ENCODE results near the gene SLC25A48.

Gene SLC25A48

DNA sequence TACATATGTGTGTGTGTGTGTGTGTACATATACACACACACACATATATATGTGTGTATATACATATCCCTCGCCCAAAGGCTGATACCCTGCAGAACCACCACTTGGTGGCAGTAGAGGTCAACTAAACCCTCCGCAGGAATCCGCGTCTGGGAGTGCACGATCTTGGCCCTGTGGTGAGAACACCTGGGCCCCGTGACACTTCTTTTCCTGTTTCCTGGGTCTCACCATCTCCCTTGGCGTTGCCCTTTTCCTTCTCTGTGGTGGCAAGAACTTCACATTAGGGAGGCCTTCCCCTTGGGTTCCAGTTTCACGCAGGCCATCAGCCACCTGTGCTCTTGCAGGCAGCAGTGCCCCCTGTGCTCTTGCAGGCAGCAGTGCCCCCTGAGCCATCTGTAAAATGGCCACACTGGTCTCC, 53.0 kb downstream of the SLC25A48 start:
- Histone ChIP-seq H3K4me3 (ENCODE audit: low read depth, low read length) (no peak overlapping the region), H3K36me3 (no peaks in the 10 kb centered on the region), H3K27me3 (ENCODE audit: insufficient read depth, low read depth, severe bottlenecking) (peaks cover 7% of the 10 kb centered on the region), H3K9me3 (ENCODE audit: severe bottlenecking) (no peaks in the 10 kb centered on the region), H3K27ac (no peak overlapping the region)
- TF ChIP-seq, protein P1, sequence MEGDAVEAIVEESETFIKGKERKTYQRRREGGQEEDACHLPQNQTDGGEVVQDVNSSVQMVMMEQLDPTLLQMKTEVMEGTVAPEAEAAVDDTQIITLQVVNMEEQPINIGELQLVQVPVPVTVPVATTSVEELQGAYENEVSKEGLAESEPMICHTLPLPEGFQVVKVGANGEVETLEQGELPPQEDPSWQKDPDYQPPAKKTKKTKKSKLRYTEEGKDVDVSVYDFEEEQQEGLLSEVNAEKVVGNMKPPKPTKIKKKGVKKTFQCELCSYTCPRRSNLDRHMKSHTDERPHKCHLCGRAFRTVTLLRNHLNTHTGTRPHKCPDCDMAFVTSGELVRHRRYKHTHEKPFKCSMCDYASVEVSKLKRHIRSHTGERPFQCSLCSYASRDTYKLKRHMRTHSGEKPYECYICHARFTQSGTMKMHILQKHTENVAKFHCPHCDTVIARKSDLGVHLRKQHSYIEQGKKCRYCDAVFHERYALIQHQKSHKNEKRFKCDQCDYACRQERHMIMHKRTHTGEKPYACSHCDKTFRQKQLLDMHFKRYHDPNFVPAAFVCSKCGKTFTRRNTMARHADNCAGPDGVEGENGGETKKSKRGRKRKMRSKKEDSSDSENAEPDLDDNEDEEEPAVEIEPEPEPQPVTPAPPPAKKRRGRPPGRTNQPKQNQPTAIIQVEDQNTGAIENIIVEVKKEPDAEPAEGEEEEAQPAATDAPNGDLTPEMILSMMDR (IDR thresholded peaks at IDR 0.05; ENCODE audit: low read depth, low read length) = peak; percentile 68
- peak; percentile 71 for DNase-seq

DNA sequence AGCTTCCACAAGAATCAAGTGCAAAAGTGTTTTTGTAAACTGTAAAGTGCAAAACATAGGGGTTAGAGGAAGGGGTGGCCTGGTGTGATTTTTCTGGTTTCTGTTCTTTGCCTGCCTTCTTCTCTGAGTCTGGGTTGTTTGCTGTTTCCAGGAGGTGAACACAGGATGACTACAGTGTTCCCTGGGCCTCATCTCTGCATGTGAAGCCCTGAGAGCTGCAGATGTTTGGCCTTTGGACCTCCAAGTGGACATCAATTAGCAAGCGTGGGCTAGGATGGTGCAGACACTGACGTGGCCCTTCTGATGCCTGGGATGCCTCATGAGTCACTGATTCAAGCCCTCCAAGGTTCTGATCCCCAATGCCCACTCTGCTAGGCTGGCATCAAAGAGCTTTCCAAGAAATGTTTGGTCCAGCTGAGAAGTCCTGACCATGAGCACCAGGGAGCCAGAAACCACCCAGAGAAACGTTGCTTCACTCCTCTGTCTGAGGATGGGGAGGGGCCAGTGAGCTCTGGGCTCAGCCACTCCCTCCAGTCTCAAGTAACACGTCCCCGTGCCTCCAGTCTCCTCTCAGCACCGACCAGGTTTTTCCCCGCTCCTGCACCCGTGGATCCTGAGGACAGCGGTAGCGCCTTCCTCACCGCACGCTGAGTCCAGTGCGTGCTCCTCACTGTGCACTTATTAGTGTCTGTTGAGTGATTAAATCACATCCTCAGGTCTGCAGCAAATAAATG, 53.6 kb downstream of the SLC25A48 start:
- H3K27ac ChIP-seq = no peak overlapping the region
- H3K9me3 ChIP-seq (ENCODE audit: severe bottlenecking) = no peaks in the 10 kb centered on the region
- no peaks in the 10 kb centered on the region for H3K36me3 ChIP-seq
- peaks cover 4% of the 10 kb centered on the region for H3K27me3 ChIP-seq (ENCODE audit: insufficient read depth, low read depth, severe bottlenecking)
- DNase-seq = peak; percentile 21
- no peak overlapping the region for H3K4me3 ChIP-seq (ENCODE audit: low read depth, low read length)
- TF ChIP-seq, protein P1 (IDR thresholded peaks at IDR 0.05; ENCODE audit: low read depth, low read length) = no peak

DNA sequence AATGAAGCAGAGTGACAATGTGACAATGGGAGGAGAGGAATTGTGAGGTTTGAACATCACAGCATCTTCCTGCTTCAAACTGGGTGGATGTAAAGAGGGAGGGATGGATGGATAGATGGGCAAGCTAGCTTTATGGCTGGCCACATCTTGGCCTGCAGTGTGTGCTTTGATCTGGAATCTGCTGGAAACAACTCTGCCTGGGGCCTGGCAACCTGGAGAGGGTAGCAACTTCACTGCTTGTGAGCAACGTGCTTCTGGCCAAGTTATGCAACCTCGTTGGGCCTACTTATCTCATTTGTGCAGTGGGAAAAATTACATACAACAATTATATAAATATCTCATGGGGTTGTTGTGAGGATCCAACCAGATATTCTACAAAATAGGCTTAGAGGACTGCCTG, 55.8 kb downstream of the SLC25A48 start:
- Histone ChIP-seq H3K4me3 (ENCODE audit: low read depth, low read length) (no peak overlapping the region), H3K27me3 (ENCODE audit: insufficient read depth, low read depth, severe bottlenecking) (peaks cover 5% of the 10 kb centered on the region), H3K27ac (no peak overlapping the region), H3K9me3 (ENCODE audit: severe bottlenecking) (no peaks in the 10 kb centered on the region), H3K36me3 (no peaks in the 10 kb centered on the region)
- no peak for DNase-seq
- TF ChIP-seq, protein P1 (IDR thresholded peaks at IDR 0.05; ENCODE audit: low read depth, low read length) = no peak

DNA sequence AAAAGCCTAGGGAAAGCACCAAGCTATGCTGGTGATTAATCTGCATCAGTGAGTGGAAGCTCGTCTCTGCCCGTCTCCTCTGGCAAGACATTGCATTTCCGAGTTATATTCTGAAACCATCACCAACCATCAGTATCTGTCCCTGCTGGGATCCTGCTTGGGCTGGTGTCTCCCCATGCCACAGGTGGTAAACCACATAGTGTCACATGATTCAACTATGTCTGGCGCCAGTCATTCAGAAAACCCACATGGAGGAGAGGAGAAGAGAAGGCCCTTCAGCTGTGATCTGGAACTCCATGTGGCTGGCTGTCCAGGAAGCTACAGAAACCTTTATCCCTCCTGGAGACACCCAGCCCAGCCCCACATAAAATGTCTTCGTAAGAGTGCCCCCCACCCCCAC, 56.4 kb downstream of the SLC25A48 start:
- Histone ChIP-seq H3K9me3 (ENCODE audit: severe bottlenecking) (no peaks in the 10 kb centered on the region), H3K27ac (no peak overlapping the region), H3K4me3 (ENCODE audit: low read depth, low read length) (no peak overlapping the region), H3K27me3 (ENCODE audit: insufficient read depth, low read depth, severe bottlenecking) (peaks cover 5% of the 10 kb centered on the region), H3K36me3 (no peaks in the 10 kb centered on the region)
- TF ChIP-seq, protein P1 (IDR thresholded peaks at IDR 0.05; ENCODE audit: low read depth, low read length) = no peak
- DNase-seq = no peak

DNA sequence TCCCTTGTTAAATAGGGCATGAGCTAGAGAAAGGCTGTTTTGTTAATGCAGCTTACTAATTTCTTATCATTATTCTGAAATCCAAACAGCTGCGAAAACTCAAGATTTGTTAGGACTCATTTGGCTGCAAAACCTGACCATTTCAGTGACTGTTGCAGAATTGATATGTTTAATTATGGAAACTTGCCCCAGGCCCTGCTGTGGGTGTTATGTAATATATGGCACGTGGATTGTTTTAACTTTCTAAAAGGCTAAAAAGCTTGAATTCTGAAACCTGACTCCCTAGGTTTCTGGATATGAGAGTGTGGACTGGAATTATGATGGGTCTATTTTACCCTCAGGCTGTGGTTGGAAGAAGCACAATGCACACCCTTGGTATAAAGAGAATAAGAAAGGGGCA, 56.8 kb downstream of the SLC25A48 start:
- H3K9me3 ChIP-seq (ENCODE audit: severe bottlenecking) = no peaks in the 10 kb centered on the region
- DNase-seq = no peak
- no peak overlapping the region for H3K4me3 ChIP-seq (ENCODE audit: low read depth, low read length)
- peaks cover 5% of the 10 kb centered on the region for H3K27me3 ChIP-seq (ENCODE audit: insufficient read depth, low read depth, severe bottlenecking)
- H3K36me3 ChIP-seq = no peaks in the 10 kb centered on the region
- TF ChIP-seq, protein P1 (IDR thresholded peaks at IDR 0.05; ENCODE audit: low read depth, low read length) = no peak
- H3K27ac ChIP-seq = no peak overlapping the region

DNA sequence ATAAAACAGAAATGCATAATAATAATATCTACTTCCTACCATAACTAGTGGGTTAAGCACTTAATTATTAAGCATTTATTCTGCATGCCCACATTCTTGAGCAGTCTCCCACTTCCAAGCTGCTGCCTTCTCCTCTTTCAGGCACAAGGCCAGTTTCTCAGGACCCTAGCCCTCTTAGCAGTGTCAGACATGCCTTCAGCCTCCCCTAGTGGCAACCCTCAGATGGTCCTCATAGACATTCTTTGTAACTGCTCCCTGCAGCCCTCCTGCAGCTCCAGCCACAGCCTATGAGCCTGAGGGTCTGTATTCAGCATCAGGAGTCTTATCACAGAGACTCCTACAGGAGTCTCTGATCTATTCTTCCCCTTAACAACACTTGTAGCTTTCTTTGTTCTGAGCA, 57.3 kb downstream of the SLC25A48 start:
- TF ChIP-seq, protein P1 (IDR thresholded peaks at IDR 0.05; ENCODE audit: low read depth, low read length) = peak; percentile 74
- no peaks in the 10 kb centered on the region for H3K36me3 ChIP-seq
- DNase-seq = peak; percentile 29
- H3K27me3 ChIP-seq (ENCODE audit: insufficient read depth, low read depth, severe bottlenecking) = peaks cover 5% of the 10 kb centered on the region
- H3K9me3 ChIP-seq (ENCODE audit: severe bottlenecking) = no peaks in the 10 kb centered on the region
- no peak overlapping the region for H3K27ac ChIP-seq
- no peak overlapping the region for H3K4me3 ChIP-seq (ENCODE audit: low read depth, low read length)
